GM19324 (cell line): ENCODE data around the gene HSD17B8.

ENCODE experiments used
- ATAC-seq: cut with Tn5 transposase; IDR thresholded peaks from one replicate; pipeline ENCODE4 v1.9.1; 2021; ENCODE audit warnings: mild to moderate bottlenecking, moderate library complexity; ENCODE audit not compliant: unreplicated experiment, low FRiP score

The HSD17B8 gene

GRCh38 chr6:33235221-33235634 is 30.8 kb downstream of the HSD17B8 start:
- no peak for ATAC-seq

DNA sequence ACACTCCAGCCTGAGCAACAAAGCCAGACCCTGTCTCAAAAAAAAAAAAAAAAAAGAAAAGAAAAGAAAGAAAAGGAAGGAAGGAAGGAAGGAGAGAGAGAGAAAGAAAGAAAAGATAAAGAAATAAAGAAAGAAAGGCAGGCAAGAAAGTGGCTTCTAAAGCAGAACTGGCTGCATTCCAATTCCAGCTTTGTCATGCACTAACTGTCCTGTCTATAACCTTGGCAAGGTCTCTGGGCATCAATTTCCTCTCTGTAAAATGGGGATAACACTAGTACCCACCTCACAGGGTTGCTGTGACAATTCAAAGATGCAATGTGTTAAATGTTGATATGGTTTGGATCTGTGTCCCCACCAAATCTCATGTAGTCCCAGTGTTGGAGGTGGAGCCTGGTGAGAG is 31.9 kb downstream of the HSD17B8 start:
- ATAC-seq: no peak

DNA sequence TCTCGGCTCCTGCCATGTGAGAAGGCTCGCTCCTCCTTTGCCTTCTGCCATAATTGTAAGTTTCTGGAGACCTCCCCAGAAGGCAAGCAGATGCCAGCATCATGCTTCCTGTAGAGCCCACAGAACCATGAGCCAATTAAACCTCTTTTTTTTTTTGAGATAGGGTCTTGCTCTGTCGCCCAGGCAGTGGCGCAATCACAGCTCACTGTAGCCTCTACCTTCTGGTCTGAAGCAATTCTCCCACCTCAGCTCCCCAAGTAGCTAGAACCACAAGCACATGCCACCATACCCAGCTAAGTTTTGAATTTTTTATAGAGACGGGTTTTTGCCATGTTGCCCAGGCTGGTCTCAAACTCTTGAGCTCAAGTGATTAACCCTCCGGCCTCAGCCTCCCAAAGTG is 32.4 kb downstream of the HSD17B8 start:
- ATAC-seq: no peak

- ATAC-seq: no peak
Observed at GRCh38 chr6:33237741-33238140, 33.3 kb downstream of the HSD17B8 start.

GRCh38 chr6:33241968-33242367 is 37.5 kb downstream of the HSD17B8 start:
- ATAC-seq: no peak

DNA sequence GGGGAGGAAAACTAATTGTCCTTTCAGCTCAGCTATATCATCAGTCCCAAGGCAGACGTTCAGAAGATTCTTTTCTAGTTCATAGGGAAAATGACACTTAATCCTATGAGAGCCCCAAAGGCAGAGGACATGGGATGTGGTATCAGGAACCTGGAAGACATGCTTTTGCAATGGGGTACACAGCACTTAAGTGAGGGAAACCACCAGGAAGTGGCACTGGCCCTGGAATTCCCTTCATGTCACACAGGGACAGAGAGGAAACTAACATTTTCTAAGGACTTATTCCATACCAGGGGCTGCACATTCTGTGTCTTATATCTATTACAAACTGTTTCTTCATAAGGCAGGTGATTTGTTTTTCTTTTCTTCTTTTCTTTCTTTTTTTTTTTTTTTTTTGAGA is 39.0 kb downstream of the HSD17B8 start:
- ATAC-seq: no peak

- peak; percentile 27 for ATAC-seq
Observed at GRCh38 chr6:33247977-33248642, 43.7 kb downstream of the HSD17B8 start.

DNA sequence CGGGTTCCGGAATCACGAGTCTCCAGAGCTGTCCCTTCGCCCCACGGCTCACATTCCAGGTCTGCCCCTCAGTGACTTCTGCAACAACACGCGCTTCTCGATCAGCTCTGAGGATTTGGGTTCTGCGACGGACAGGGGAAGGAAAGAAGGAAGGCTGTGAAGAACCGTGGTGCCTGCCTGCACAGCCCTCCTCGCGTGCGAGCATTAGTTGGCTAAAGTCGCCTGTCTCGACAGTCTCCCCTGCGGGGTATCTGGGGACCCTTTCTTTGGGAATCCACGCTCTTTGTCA is 44.1 kb downstream of the HSD17B8 start:
- peak; percentile 12 for ATAC-seq

- peak; percentile 90 for ATAC-seq
Observed at GRCh38 chr6:33248932-33249731, 44.7 kb downstream of the HSD17B8 start.

GRCh38 chr6:33249732-33250630 is 45.5 kb downstream of the HSD17B8 start:
- no peak for ATAC-seq

DNA sequence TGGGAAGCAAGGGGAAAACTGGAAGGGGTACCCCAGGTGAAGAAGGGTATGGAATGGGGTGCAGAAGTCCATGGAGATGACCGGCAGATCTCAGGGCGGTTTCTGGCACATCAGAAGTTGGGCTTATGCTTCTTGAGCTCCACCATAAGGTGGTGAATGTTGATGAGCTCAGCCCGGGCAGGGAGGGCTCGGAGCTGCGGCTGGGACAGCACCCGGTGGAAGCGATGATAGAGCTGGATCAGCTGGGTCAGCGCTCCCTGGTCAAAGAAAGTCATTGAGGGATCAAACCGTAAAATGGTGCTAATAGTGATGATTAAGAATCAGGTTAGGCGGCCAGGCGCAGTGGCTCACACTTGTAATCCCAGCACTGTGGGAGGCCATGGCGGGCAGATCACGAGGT is 46.3 kb downstream of the HSD17B8 start:
- no peak for ATAC-seq

- ATAC-seq: no peak
Observed at GRCh38 chr6:33251395-33252012, 47.0 kb downstream of the HSD17B8 start.

GRCh38 chr6:33252759-33253158 is 48.3 kb downstream of the HSD17B8 start:
- ATAC-seq: no peak

GRCh38 chr6:33254591-33254990 is 50.1 kb downstream of the HSD17B8 start:
- no peak for ATAC-seq
